ENCODE results near the gene ROM1.
A peak's percentile ranks its signal among the peaks of the same experiment; 100 is the strongest.
"Not testable (repeated sequence)": the region's sequence is repeated elsewhere in the genome, so short reads cannot be mapped to it uniquely, and the experiment has no call there.

ROM1 gene, protein sequence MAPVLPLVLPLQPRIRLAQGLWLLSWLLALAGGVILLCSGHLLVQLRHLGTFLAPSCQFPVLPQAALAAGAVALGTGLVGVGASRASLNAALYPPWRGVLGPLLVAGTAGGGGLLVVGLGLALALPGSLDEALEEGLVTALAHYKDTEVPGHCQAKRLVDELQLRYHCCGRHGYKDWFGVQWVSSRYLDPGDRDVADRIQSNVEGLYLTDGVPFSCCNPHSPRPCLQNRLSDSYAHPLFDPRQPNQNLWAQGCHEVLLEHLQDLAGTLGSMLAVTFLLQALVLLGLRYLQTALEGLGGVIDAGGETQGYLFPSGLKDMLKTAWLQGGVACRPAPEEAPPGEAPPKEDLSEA

DNA sequence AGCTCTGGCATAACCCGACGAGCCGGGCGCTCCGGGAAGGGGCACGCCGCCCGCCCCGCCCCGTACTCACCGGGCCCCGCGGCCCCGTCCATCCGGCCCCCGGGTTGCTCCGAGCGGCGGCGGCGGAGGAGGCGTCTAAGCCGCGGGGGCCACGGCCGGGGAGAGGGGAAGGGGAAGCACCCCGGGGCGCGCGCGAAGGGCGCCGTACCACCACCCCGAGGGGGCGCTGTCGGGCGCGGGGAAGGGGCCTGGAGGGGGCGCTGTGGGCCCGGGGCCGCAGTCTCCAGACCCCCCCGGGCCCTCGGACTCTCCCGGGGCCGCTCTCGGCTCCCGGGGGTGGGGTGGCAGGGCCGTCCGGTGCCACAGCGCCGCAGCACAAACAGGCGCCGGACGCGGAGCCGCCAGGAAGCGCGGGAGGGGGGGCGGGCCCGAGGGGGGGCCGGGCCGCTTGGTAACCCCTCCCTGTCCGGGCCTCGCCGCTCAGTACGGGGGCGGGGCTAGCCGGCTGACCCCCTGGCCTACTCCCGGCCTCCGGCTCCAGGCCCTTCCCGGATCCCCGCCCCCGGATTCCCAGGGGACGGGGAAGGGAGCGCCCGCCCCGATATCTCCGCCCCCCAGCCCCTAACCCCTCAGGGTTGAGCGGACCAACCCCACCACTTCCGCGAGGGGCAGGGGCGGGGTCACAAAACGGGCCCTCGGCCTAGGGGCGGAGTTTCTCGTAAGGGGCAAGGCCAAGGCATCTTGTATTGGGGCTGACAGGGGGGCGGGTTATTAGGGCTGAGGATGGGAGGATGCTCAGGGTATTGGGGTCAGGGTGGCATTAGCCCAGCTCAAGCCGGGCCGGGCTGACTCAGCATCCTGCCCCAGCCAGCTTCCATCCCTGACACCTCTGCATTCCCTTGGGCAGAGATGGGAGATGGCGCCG lies at the start of gene ROM1, which contains the start of gene EML3:
Gene ROM1 (plus strand): TSS at position 892 of the 925 bp plus-strand sequence. CDS start 25 bp downstream, at position 917.
Gene EML3 (minus strand): TSS at position 410 of the 925 bp plus-strand sequence. CDS start 318 bp downstream, at position 92.
- DNase-seq (ENCODE audit: low spot score) = peak; percentile 86
- peaks cover 35% of the 10 kb centered on the region for H3K36me3 Mint-ChIP-seq (ENCODE audit: low read depth)
- no peaks in the 10 kb centered on the region for H3K27me3 Mint-ChIP-seq (ENCODE audit: low read depth)
- peaks cover 31% of the 10 kb centered on the region for H3K4me1 Mint-ChIP-seq (ENCODE audit: low read depth)
- H3K27ac Mint-ChIP-seq = peak within 1 kb of the TSS; percentile 88
- no peaks in the 10 kb centered on the region for H3K9me3 Mint-ChIP-seq
- peak within 1 kb of the TSS; percentile 88 for H3K4me3 Mint-ChIP-seq

DNA sequence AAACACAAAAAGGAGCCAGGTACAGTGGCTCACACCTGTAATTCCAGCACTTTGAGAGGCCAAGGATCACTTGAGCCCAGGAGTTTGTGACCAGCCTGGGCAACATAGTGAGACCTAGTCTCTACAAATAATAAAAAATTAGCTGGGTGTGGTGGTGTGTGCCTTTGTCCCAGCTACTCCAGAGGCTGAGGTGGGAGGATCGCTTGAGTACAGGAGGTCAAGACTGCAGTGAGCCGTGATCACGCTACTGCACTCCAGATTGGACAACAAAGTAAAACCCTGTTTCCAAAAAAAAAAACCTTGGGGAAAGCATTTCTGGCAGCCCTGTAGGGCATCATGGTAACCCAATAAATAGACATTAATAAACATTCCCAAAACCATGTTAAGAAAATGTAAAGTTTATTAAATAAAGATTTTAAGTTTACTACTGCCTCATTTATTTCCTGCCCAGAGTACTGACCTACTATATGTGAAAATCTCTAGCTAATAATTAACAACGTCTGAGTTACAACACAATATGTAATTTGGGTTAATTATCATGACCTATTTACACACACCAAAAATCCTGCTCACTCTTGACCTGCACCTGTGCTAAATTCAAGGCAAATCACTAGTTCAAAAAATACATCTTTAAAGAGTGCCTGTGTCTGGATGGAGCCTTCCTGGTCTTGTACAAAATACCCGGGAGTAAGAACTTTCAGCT lies 47.8 kb upstream of the ROM1 start:
- no peak for DNase-seq (ENCODE audit: low spot score)
- Mint-ChIP-seq H3K36me3 (ENCODE audit: low read depth) (peaks cover 65% of the 10 kb centered on the region), H3K27ac (no peak overlapping the region), H3K4me1 (ENCODE audit: low read depth) (peaks cover 31% of the 10 kb centered on the region), H3K9me3 (no peaks in the 10 kb centered on the region), H3K27me3 (ENCODE audit: low read depth) (no peaks in the 10 kb centered on the region), H3K4me3 (no peak overlapping the region)

DNA sequence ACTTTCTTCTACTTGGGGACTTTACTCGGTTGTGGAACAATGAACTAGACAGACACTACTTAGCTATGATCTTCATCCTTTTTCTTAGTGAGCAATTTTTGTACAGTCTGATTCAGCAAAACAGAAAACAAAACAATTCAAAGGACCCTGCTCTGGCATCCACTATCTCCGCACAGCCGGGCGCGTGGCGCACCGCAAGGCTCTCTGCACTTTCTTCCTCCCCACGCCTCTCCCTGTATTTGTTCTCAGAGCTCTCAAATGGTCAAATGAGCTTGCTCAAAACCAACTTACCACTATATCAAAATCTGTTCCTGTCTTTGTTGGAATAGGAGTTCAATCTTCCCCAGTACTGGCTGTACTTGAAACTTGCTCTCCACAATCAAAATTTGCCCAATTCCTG lies 46.8 kb upstream of the ROM1 start:
- Mint-ChIP-seq H3K27ac (peak overlapping the region; percentile 50), H3K9me3 (no peaks in the 10 kb centered on the region), H3K27me3 (ENCODE audit: low read depth) (no peaks in the 10 kb centered on the region), H3K4me1 (ENCODE audit: low read depth) (peaks cover 29% of the 10 kb centered on the region), H3K4me3 (no peak overlapping the region), H3K36me3 (ENCODE audit: low read depth) (peaks cover 63% of the 10 kb centered on the region)
- DNase-seq (ENCODE audit: low spot score) = no peak

DNA sequence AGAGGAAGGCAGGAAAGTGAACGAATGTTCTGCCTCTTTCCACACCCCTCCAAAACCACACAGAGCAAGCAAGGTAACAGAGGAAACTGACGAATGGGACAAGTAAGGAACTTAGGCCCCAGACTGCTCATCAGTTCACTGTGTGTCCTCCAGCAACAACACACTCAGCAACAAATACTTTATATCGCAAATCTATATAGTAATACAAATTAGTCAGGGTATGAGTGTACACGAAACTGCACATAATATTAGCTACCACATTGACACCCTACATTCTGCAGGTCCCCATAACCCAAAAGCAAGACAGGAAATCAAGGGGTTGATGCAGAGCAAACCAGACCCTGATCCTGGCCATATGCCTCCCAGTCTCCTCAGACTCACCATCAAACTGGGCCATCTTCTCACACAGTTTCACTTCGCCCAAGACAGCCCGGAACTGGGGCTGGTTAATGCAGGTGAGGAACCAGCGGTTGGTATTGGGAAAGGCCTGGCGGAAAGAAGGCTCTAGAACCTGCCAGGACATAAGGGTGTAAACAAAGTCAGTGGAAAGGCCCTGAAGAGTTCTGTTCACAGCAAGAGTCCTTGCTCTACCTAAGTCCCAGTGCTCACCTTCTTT lies 45.9 kb upstream of the ROM1 start:
- no peaks in the 10 kb centered on the region for H3K27me3 Mint-ChIP-seq (ENCODE audit: low read depth)
- no peaks in the 10 kb centered on the region for H3K9me3 Mint-ChIP-seq
- no peak overlapping the region for H3K27ac Mint-ChIP-seq
- peaks cover 35% of the 10 kb centered on the region for H3K4me1 Mint-ChIP-seq (ENCODE audit: low read depth)
- DNase-seq (ENCODE audit: low spot score) = no peak
- no peak overlapping the region for H3K4me3 Mint-ChIP-seq
- peaks cover 66% of the 10 kb centered on the region for H3K36me3 Mint-ChIP-seq (ENCODE audit: low read depth)

DNA sequence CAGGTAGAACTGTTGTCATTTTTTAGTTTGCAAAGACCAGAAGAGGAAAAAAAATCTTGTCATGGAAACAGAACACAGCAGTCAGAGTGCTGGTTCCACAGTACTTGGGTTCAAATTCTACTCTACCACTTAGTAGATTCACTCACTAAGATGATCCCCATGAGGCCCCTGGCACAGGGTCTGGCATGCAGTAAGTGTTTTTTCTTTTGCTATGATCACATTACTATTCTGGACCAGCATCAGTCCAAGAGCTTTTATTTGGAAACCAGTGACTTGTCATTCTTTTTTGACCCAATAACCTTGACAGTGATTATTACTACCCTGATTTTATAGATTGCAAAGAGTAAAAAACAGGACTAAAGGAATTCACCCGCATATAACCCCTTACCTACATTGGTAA lies 43.4 kb upstream of the ROM1 start:
- Mint-ChIP-seq H3K27ac (no peak overlapping the region), H3K4me3 (no peak overlapping the region), H3K4me1 (ENCODE audit: low read depth) (peaks cover 45% of the 10 kb centered on the region), H3K27me3 (ENCODE audit: low read depth) (no peaks in the 10 kb centered on the region), H3K36me3 (ENCODE audit: low read depth) (peaks cover 73% of the 10 kb centered on the region), H3K9me3 (no peaks in the 10 kb centered on the region)
- DNase-seq (ENCODE audit: low spot score) = no peak

DNA sequence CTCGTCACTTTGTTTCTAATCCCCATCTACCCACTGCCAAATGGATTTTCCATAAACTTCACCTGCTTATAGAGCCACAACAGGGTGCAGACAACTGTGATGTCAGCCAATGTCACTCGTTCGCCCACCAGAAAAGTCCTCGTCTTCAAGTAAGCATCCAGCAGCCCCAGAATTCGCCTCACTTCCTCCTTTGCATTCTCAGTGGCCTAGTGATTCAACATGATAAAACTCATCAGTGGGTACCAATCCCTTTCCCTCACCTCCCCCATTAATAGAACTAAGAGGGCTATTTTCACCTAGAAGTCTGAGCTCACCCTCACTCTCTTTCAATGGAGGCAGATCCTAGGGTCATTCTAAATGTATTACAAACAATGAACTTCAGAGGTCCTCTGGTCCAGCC lies 42.2 kb upstream of the ROM1 start:
- Mint-ChIP-seq H3K4me3 (peak overlapping the region; percentile 53), H3K27ac (peak overlapping the region; percentile 57), H3K4me1 (ENCODE audit: low read depth) (peaks cover 49% of the 10 kb centered on the region), H3K36me3 (ENCODE audit: low read depth) (peaks cover 66% of the 10 kb centered on the region)
- not testable (repeated sequence) for H3K9me3 Mint-ChIP-seq; DNase-seq (ENCODE audit: low spot score); H3K27me3 Mint-ChIP-seq (ENCODE audit: low read depth)

DNA sequence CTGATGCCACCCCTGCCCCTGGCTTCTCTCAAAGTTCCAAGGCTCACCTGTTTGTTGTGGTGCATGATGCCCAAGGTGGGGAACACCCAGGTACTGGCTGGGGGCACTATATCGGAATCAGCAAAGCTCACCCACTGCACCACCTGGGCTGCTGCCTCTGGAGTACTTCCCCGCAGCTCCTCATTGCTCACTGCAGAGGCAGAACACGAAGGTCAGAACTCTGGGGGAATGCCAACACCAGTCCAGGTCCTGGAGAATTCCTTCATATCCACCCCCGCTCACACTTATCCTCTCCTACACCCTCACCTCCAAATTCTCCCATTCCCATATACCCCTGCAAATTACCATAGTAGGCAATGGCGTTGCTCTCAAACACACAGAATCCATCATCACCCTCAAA lies 41.6 kb upstream of the ROM1 start:
- DNase-seq (ENCODE audit: low spot score); H3K27me3 Mint-ChIP-seq (ENCODE audit: low read depth); H3K9me3 Mint-ChIP-seq: not testable (repeated sequence)
- Mint-ChIP-seq H3K27ac (peak overlapping the region; percentile 57), H3K36me3 (ENCODE audit: low read depth) (peaks cover 63% of the 10 kb centered on the region), H3K4me3 (peak overlapping the region; percentile 53), H3K4me1 (ENCODE audit: low read depth) (peaks cover 45% of the 10 kb centered on the region)

DNA sequence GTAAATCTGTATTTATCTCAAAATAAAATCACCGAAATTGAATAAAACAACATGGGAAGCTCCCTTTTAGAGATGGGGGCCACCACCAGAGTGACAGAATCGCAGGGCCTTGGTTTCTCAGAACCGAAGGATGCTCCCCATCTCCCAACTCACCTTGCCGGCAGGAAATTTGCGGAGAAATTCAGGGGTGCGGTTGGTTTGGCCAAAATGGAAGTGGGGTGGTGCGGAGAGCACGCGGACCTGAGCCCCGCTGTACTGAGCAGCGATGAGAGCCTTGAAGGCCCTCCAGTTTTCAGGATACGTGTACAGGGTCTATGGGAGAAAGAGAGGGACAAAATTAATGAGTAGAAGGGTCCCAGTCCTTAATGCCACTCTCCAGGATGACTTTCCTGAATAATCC lies 40.6 kb upstream of the ROM1 start:
- Mint-ChIP-seq H3K27ac (peak overlapping the region; percentile 91), H3K4me3 (peak overlapping the region; percentile 97), H3K36me3 (ENCODE audit: low read depth) (peaks cover 59% of the 10 kb centered on the region), H3K9me3 (no peaks in the 10 kb centered on the region), H3K27me3 (ENCODE audit: low read depth) (no peaks in the 10 kb centered on the region), H3K4me1 (ENCODE audit: low read depth) (peaks cover 39% of the 10 kb centered on the region)
- no peak for DNase-seq (ENCODE audit: low spot score)

DNA sequence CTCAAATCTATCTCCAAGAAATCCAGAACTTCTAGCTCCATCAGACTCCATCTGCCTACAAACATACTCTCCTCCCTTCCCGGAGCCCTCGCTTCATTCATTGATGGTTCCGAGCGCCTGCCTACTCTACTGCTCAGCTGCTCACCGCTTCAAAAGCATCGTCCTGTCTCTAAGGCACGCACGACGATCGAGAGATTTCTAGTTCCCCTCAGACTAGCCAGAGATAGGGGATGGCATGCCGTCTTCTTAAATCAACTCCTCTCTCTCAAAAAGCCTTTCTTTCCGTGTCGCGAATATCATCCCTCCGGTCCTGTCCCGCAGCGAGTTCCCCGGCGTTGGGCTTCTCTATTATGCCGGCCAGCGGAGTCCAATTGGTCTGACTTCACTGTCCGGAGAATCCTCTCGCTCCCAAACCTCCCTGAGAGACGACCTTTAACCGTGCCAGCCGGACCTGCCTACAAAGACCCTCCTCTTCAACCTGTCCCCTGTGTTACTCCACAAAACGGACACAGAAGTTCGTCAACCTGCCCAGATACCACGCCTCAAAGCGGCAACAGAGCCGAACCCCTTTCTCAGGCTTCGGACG lies 40.0 kb upstream of the ROM1 start:
- Mint-ChIP-seq H3K36me3 (ENCODE audit: low read depth) (peaks cover 59% of the 10 kb centered on the region), H3K4me3 (peak overlapping the region; percentile 97), H3K27me3 (ENCODE audit: low read depth) (no peaks in the 10 kb centered on the region), H3K4me1 (ENCODE audit: low read depth) (peaks cover 37% of the 10 kb centered on the region), H3K9me3 (no peaks in the 10 kb centered on the region), H3K27ac (peak overlapping the region; percentile 91)
- DNase-seq (ENCODE audit: low spot score) = no peak

DNA sequence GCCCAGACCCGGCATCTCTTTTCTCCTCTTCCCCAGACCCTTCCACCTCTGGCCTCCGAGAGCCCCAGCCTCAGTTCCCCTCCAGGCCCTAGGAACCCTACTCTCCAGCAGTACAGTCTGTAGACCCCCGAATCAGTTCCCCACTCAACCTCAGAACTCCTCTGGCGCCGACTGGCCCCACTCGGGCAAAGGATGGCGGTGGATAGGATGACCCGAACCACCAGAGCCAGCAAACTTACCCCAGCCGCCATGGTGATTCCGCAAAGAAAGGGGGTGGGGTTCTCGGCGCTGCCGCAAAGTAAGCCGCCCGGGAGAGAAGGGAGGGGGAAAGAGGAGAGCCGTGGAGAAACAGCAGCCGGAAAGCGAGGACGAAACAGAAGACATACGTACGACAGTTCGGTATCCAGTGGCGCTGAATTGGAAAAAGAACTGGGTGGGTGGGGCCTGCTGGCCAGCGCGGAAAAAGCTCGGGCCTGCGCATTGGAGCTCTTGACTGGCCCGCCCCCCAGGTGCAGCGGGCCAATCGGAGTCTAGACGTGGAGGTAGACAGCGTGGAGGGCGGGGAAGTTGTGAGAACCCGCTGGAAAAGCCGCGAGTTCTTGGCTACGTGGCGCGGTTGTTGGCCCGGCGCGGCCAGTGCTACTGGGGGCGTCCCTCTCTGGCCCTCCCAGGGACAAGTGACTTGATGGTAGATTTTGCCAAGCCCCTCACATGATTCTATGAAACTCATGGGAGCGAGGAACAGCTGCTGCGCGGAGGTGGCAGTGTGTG lies 39.3 kb upstream of the ROM1 start, which contains the start of gene EEF1G:
Gene EEF1G (minus strand): TSS at position 300 of the 771 bp plus-strand sequence. CDS start 49 bp downstream, at position 251.
- Mint-ChIP-seq H3K27ac (peak within 1 kb of the TSS; percentile 91), H3K4me1 (ENCODE audit: low read depth) (peaks cover 37% of the 10 kb centered on the region), H3K27me3 (ENCODE audit: low read depth) (no peaks in the 10 kb centered on the region), H3K9me3 (no peaks in the 10 kb centered on the region), H3K36me3 (ENCODE audit: low read depth) (peaks cover 59% of the 10 kb centered on the region), H3K4me3 (peak within 1 kb of the TSS; percentile 97)
- DNase-seq (ENCODE audit: low spot score) = peak; percentile 99

DNA sequence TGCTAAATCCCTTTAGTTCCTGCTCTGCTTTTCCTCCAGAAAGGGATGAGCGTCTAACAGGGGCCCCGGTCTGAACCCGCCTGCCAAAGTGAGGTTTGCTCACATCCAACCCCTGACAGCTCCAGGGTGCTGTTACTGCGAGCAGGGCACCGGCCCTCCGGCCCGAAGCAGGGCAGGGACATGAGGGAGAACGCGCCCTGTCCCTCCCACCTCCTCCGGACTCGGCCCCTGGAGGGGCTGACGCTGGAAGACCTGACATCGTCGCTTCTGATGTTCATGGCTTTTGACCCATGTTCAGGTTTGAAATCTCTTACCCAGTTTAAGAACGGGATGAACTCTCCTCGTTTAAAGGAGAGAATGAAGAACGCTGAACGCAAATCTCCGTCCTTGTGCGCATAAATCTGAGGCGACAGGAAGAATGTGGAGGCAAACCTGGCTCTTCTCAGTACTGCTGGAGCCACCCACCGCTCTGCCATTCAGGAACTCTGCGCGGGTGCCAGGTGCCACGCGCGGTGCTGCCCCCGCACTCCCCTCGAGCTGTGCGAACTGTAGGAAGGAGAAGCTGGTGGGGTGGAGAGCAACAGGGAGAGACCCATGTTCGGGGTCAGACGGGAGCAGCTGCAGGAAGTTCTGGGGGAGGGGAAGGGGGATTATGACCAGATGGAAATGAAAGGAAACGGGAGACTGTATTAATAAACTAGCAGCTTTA lies 38.5 kb upstream of the ROM1 start:
- DNase-seq (ENCODE audit: low spot score) = no peak
- no peaks in the 10 kb centered on the region for H3K9me3 Mint-ChIP-seq
- H3K4me1 Mint-ChIP-seq (ENCODE audit: low read depth) = peaks cover 37% of the 10 kb centered on the region
- H3K27me3 Mint-ChIP-seq (ENCODE audit: low read depth) = no peaks in the 10 kb centered on the region
- peaks cover 57% of the 10 kb centered on the region for H3K36me3 Mint-ChIP-seq (ENCODE audit: low read depth)
- H3K27ac Mint-ChIP-seq = peak overlapping the region; percentile 91
- peak overlapping the region; percentile 97 for H3K4me3 Mint-ChIP-seq

DNA sequence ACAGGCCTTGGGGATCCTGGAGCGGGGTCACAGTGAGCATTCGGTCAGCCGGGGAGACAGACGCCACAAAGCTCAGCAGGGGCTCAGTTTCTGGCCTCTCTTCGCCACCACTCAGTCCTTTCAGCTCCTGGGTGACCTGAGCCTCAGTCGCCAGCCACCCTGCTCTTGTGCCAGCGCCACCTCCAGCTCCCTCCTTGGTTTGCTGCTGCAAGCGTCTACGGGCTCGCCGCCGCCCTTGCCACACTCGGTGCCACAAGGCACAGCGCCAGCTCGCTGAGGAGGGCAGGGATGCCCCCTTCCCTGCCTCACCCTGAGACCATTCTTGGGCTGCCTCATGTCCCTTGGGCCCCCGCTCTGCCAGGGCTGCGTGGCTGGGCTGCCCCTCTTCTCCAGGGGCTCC lies 37.9 kb upstream of the ROM1 start:
- no peaks in the 10 kb centered on the region for H3K27me3 Mint-ChIP-seq (ENCODE audit: low read depth)
- H3K36me3 Mint-ChIP-seq (ENCODE audit: low read depth) = peaks cover 51% of the 10 kb centered on the region
- H3K9me3 Mint-ChIP-seq = no peaks in the 10 kb centered on the region
- peak overlapping the region; percentile 91 for H3K27ac Mint-ChIP-seq
- H3K4me3 Mint-ChIP-seq = peak overlapping the region; percentile 97
- DNase-seq (ENCODE audit: low spot score) = no peak
- peaks cover 37% of the 10 kb centered on the region for H3K4me1 Mint-ChIP-seq (ENCODE audit: low read depth)
